ENCODE data around the gene AKAP13.

AKAP13 gene

DNA sequence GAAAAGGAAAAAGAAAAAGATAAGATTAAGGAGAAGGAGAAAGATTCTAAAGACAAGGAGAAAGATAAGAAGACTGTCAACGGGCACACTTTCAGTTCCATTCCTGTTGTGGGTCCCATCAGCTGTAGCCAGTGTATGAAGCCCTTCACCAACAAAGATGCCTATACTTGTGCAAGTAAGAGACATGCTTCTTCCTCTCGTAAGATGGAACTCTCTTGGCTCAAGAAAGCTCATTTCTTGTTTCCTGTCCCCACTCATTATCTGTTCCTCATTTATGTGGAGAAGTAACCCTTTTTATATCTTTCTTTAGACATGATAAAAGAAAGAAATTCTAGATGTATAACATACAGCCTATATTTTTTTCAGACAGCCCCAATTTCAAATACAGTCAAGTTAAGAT lies 312.9 kb downstream of the AKAP13 start:
- H3K4me1 ChIP-seq (ENCODE audit: control insufficient read depth, insufficient read depth, low read length), result no peaks in the 10 kb centered on the region
- no peak overlapping the region for H3K27ac ChIP-seq (ENCODE audit: low read length)
- no peaks in the 10 kb centered on the region for H3K9me3 ChIP-seq (ENCODE audit: control insufficient read depth, insufficient read depth, low read length)
- H3K4me3 ChIP-seq (ENCODE audit: low read length), result no peak overlapping the region
- no peaks in the 10 kb centered on the region for H3K27me3 ChIP-seq (ENCODE audit: control insufficient read depth, insufficient read depth, low read length)
- no peaks in the 10 kb centered on the region for H3K36me3 ChIP-seq (ENCODE audit: control insufficient read depth, insufficient read depth, low read length)
- DNase-seq (ENCODE audit: low read depth, low spot score), result no peak
- no CpG with 5 or more reads among the region's 2 CpGs for WGBS (ENCODE audit: insufficient coverage, insufficient read length)

- no peaks in the 10 kb centered on the region for H3K4me1 ChIP-seq (ENCODE audit: control insufficient read depth, insufficient read depth, low read length)
- H3K36me3 ChIP-seq (ENCODE audit: control insufficient read depth, insufficient read depth, low read length), result no peaks in the 10 kb centered on the region
- DNase-seq (ENCODE audit: low read depth, low spot score), result no peak
- WGBS (ENCODE audit: insufficient coverage, insufficient read length), result no CpG with 5 or more reads among the region's 4 CpGs
- no peaks in the 10 kb centered on the region for H3K27me3 ChIP-seq (ENCODE audit: control insufficient read depth, insufficient read depth, low read length)
- H3K4me3 ChIP-seq (ENCODE audit: low read length), result no peak overlapping the region
- no peak overlapping the region for H3K27ac ChIP-seq (ENCODE audit: low read length)
- H3K9me3 ChIP-seq (ENCODE audit: control insufficient read depth, insufficient read depth, low read length), result no peaks in the 10 kb centered on the region
These were observed 313.7 kb downstream of the AKAP13 start for GRCh38 chr15:85694091-85694490.

DNA sequence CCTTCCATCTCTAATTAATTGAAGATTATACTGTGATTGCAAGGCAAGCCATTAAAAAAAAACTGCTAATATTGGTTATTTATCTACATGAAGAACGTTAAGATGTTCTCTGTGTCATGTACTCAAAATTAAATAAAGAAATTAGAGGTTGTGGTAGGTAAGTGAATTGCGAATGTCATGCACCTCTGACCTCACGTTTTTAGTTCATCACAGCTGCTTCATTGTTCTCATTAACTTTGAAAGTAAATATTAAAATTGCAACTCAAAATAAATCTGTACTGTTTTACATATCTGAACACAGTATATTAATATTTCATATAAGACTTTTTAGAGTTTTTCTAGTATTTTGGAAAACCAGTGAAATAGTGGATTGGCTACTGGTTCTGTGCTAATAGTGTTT lies 320.4 kb downstream of the AKAP13 start:
- Histone ChIP-seq H3K27me3 (ENCODE audit: control insufficient read depth, insufficient read depth, low read length) (no peaks in the 10 kb centered on the region), H3K4me3 (ENCODE audit: low read length) (no peak overlapping the region), H3K36me3 (ENCODE audit: control insufficient read depth, insufficient read depth, low read length) (no peaks in the 10 kb centered on the region), H3K9me3 (ENCODE audit: control insufficient read depth, insufficient read depth, low read length) (no peaks in the 10 kb centered on the region), H3K4me1 (ENCODE audit: control insufficient read depth, insufficient read depth, low read length) (no peaks in the 10 kb centered on the region; the same call in 1 of the 2 replicates), H3K27ac (ENCODE audit: low read length) (no peak overlapping the region)
- no peak for DNase-seq (ENCODE audit: low read depth, low spot score)
- WGBS (ENCODE audit: insufficient coverage, insufficient read length), result no CpG with 5 or more reads among the region's 3 CpGs

GRCh38 chr15:85702321-85703101 lies 322.1 kb downstream of the AKAP13 start:
- no peak for DNase-seq (ENCODE audit: low read depth, low spot score)
- Histone ChIP-seq H3K36me3 (ENCODE audit: control insufficient read depth, insufficient read depth, low read length) (no peaks in the 10 kb centered on the region), H3K27me3 (ENCODE audit: control insufficient read depth, insufficient read depth, low read length) (no peaks in the 10 kb centered on the region), H3K4me3 (ENCODE audit: low read length) (no peak overlapping the region), H3K4me1 (ENCODE audit: control insufficient read depth, insufficient read depth, low read length) (no peaks in the 10 kb centered on the region; the same call in 1 of the 2 replicates), H3K27ac (ENCODE audit: low read length) (no peak overlapping the region), H3K9me3 (ENCODE audit: control insufficient read depth, insufficient read depth, low read length) (no peaks in the 10 kb centered on the region)
- WGBS (ENCODE audit: insufficient coverage, insufficient read length), result no CpG with 5 or more reads among the region's 7 CpGs

- Histone ChIP-seq H3K4me3 (ENCODE audit: low read length) (no peak overlapping the region), H3K9me3 (ENCODE audit: control insufficient read depth, insufficient read depth, low read length) (no peaks in the 10 kb centered on the region), H3K36me3 (ENCODE audit: control insufficient read depth, insufficient read depth, low read length) (no peaks in the 10 kb centered on the region), H3K27me3 (ENCODE audit: control insufficient read depth, insufficient read depth, low read length) (no peaks in the 10 kb centered on the region), H3K27ac (ENCODE audit: low read length) (no peak overlapping the region), H3K4me1 (ENCODE audit: control insufficient read depth, insufficient read depth, low read length) (no peaks in the 10 kb centered on the region; the same call in 1 of the 2 replicates)
- no CpG with 5 or more reads among the region's 4 CpGs for WGBS (ENCODE audit: insufficient coverage, insufficient read length)
- no peak for DNase-seq (ENCODE audit: low read depth, low spot score)
These were observed 323.7 kb downstream of the AKAP13 start for GRCh38 chr15:85704066-85704465.

DNA sequence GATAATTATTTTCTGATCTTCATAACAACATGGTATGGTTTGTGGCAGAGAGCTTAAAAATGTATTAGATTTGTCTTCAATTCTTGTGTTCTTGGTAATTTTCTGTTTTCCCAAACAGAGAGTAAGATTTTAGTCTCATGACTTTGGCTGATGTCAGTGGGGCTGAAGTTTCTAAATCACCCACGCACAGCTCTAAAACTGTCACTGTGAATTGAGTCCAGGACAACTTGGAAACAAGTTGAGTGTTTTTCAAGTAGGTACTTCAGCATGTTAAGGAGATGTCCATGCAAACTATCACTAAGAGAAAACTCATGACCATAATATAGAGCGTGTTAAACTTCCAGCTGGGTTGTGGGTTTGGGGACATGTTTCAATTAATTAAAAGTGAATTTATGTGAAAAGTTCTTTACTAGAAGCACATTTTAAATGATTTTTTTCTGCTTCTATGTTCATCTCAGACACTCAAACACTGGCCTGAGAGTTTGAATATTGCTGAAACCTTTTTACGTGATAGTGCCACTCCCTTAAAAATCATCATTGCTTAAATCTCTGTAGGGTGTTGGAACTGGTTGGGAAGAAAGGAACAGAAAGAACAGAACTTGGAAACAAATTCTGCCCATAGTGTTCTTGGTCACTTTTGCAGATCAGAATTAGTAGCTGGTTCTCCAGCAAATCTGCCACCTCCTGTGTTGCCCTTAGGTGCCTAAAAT lies 324.5 kb downstream of the AKAP13 start:
- no peak overlapping the region for H3K27ac ChIP-seq (ENCODE audit: low read length)
- no CpG with 5 or more reads among the region's 3 CpGs for WGBS (ENCODE audit: insufficient coverage, insufficient read length)
- DNase-seq (ENCODE audit: low read depth, low spot score), result no peak
- no peaks in the 10 kb centered on the region; the same call in 1 of the 2 replicates for H3K4me1 ChIP-seq (ENCODE audit: control insufficient read depth, insufficient read depth, low read length)
- no peaks in the 10 kb centered on the region for H3K9me3 ChIP-seq (ENCODE audit: control insufficient read depth, insufficient read depth, low read length)
- no peaks in the 10 kb centered on the region for H3K36me3 ChIP-seq (ENCODE audit: control insufficient read depth, insufficient read depth, low read length)
- H3K27me3 ChIP-seq (ENCODE audit: control insufficient read depth, insufficient read depth, low read length), result no peaks in the 10 kb centered on the region
- H3K4me3 ChIP-seq (ENCODE audit: low read length), result no peak overlapping the region

DNA sequence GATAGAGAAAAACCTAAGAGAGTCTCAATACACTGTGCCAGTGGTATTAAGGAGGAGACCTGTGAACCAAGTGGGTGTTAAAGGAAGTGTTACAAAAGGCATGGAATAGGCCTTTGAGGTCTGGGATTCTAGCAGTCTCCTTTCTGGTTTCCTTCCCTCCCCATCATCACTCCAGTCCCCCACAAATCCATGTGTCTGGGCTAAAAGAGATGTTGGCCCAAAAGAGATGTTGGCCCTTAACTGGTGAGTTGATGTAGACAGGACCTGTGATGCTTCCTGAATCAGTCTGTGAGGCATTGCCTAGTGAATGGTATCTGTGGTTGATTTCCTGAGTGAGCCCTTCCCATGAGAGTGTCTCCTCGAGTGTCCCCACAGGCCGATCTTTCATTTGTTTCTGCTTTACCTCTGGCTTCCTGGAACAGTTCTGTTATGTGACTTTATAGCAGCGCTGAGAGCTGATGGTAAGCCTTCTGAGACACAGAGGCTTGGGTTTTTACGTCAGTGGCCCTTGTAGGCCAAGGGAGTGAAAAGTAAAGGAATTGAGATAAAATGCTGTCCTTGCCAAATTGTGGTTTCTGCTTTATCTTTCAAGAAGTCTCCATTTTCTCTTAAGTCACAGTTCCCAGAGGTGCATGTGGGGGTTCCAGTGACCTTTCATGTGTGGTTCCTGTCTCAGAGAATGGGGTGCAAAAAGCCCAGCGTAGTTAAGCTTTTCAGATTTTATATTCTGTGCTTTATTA lies 326.5 kb downstream of the AKAP13 start:
- H3K27ac ChIP-seq (ENCODE audit: low read length), result no peak overlapping the region

DNA sequence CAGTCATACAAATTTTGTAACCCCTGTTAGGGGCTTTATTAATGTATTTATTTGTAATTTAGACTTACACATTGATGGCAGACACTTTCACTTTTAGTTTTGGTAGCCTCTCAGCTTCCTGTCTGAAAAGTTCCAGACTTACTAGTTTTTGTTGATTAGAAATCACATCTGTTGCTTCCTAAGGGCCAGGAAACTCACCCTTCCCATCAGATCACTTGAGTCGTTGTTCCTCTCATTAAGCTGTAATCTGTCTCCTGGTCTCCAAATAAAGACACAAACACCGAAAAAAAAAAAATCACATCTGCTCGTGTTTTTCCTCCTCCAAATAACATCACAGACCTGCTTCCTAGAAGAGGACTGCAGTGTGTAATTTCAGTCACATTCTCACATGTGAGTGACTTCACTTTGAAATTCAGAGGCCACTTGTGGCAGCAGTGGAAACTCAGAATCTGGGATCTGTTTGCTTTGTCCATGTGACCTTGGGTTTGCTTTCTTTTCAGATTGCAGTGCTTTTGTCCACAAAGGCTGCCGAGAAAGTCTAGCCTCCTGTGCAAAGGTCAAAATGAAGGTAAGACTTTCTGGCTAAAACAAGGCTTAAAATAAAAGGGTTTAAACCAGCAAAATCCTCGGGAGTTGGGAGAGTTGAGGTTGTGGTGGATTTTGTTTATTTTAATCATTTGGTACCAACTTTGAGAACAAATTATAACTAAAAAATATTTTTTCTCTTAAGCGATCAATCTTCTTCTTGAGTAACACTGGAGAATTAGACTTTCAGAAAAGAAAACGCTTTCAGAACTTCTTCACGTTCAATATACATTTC lies 327.3 kb downstream of the AKAP13 start:
- no CpG with 5 or more reads among the region's 8 CpGs for WGBS (ENCODE audit: insufficient coverage, insufficient read length)
- Histone ChIP-seq H3K27ac (ENCODE audit: low read length) (no peak overlapping the region), H3K4me1 (ENCODE audit: control insufficient read depth, insufficient read depth, low read length) (no peaks in the 10 kb centered on the region)

More for the DNA sequence above, 326.5 kb downstream of the AKAP13 start:
- H3K27me3 ChIP-seq (ENCODE audit: control insufficient read depth, insufficient read depth, low read length), result no peaks in the 10 kb centered on the region
- no peaks in the 10 kb centered on the region for H3K9me3 ChIP-seq (ENCODE audit: control insufficient read depth, insufficient read depth, low read length)
- H3K4me3 ChIP-seq (ENCODE audit: low read length), result no peak overlapping the region
- DNase-seq (ENCODE audit: low read depth, low spot score), result no peak
- no peaks in the 10 kb centered on the region for H3K36me3 ChIP-seq (ENCODE audit: control insufficient read depth, insufficient read depth, low read length)
- WGBS (ENCODE audit: insufficient coverage, insufficient read length), result no CpG with 5 or more reads among the region's 5 CpGs
- H3K4me1 ChIP-seq (ENCODE audit: control insufficient read depth, insufficient read depth, low read length), result no peaks in the 10 kb centered on the region; the same call in 1 of the 2 replicates

GRCh38 chr15:85708402-85708941 lies 328.1 kb downstream of the AKAP13 start:
- H3K27ac ChIP-seq (ENCODE audit: low read length), result no peak overlapping the region
- no peaks in the 10 kb centered on the region for H3K9me3 ChIP-seq (ENCODE audit: control insufficient read depth, insufficient read depth, low read length)
- WGBS (ENCODE audit: insufficient coverage, insufficient read length), result no CpG with 5 or more reads among the region's 6 CpGs
- DNase-seq (ENCODE audit: low read depth, low spot score), result no peak
- no peak overlapping the region for H3K4me3 ChIP-seq (ENCODE audit: low read length)
- no peaks in the 10 kb centered on the region for H3K36me3 ChIP-seq (ENCODE audit: control insufficient read depth, insufficient read depth, low read length)
- H3K27me3 ChIP-seq (ENCODE audit: control insufficient read depth, insufficient read depth, low read length), result no peaks in the 10 kb centered on the region
- no peaks in the 10 kb centered on the region for H3K4me1 ChIP-seq (ENCODE audit: control insufficient read depth, insufficient read depth, low read length)

More for the DNA sequence above, 327.3 kb downstream of the AKAP13 start:
- no peaks in the 10 kb centered on the region for H3K27me3 ChIP-seq (ENCODE audit: control insufficient read depth, insufficient read depth, low read length)
- no peaks in the 10 kb centered on the region for H3K9me3 ChIP-seq (ENCODE audit: control insufficient read depth, insufficient read depth, low read length)
- no peak for DNase-seq (ENCODE audit: low read depth, low spot score)
- no peaks in the 10 kb centered on the region for H3K36me3 ChIP-seq (ENCODE audit: control insufficient read depth, insufficient read depth, low read length)
- no peak overlapping the region for H3K4me3 ChIP-seq (ENCODE audit: low read length)

Data from iPS DF 6.9 (cell line).